Upper lobe of right lung (tissue), 1 donor: ENCODE results near the gene CHIT1. TPM values are rescaled to one million over a fixed set of nuclear protein-coding genes. Genes with fewer than 3 reads are reported as not detected.

Source experiments
- ATAC-seq: fragments of 200-7000 bp; cut with Tn5 transposase; one replicate; pipeline ENCODE4 v1.9.1; 2020; ENCODE audit warnings: mild to moderate bottlenecking, moderate library complexity
- DNase-seq: peaks from one replicate; pipeline ENCODE4 v3.0.0-alpha.2; 2020
- H3K27ac ChIP-seq: fragments of 200-600 bp; one replicate; pipeline ENCODE4 v1.8.0; 2022
- H3K27me3 ChIP-seq: fragments of 200-600 bp; one replicate; pipeline ENCODE4 v1.8.0; 2022; ENCODE audit warnings: mild to moderate bottlenecking
- H3K36me3 ChIP-seq: fragments of 200-600 bp; one replicate; pipeline ENCODE4 v1.8.0; 2022
- H3K4me1 ChIP-seq: fragments of 200-600 bp; one replicate; pipeline ENCODE4 v1.8.0; 2022
- H3K4me3 ChIP-seq: fragments of 200-600 bp; one replicate; pipeline ENCODE4 v1.8.0; 2022; ENCODE audit warnings: mild to moderate bottlenecking
- H3K9me3 ChIP-seq: fragments of 200-600 bp; one replicate; pipeline ENCODE4 v1.8.0; 2022
- CTCF ChIP-seq: fragments of 200-600 bp; IDR thresholded peaks from one replicate; pipeline ENCODE4 v1.8.0; 2022; ENCODE audit warnings: antibody characterized with exemption
- intact Hi-C: fragments of 100-400 bp; cut with DNase I; formaldehyde crosslinking; loops from one replicate; pipeline ENCODE4 v1.11.0; 2022
- total RNA-seq: library from RNA; stranded (reverse); fragmentation: NEBNext Ultra II Directional; extraction: Animal tissue kit (Norgen Biotek cat#: 25700); gene quantifications from one replicate; pipeline ENCODE4 v1.2.1, GENCODE V29; 2021
- donor health status: DM: no; HTN: yes; CAD: no; lungs with severe emphysema.

CHIT1 gene
- total RNA-seq, 1 donor from 2014 or later: 751 TPM

- intact Hi-C loops: no loop called here
- no peak for TF ChIP-seq CTCF
- Histone ChIP-seq H3K27me3 (no peaks in the 10 kb centered on the region), H3K36me3 (no peaks in the 10 kb centered on the region), H3K4me3 (no peak overlapping the region), H3K9me3 (no peaks in the 10 kb centered on the region), H3K4me1 (peaks cover 4% of the 10 kb centered on the region), H3K27ac (no peak overlapping the region)
- no peak for ATAC-seq
- no peak for DNase-seq
Measured at GRCh38 chr1:203207751-203208150, 21.7 kb downstream of the CHIT1 start.

- intact Hi-C loops: no loop called here
- Histone ChIP-seq H3K27ac (no peak overlapping the region), H3K4me1 (peaks cover 11% of the 10 kb centered on the region), H3K4me3 (no peak overlapping the region), H3K9me3 (no peaks in the 10 kb centered on the region), H3K27me3 (no peaks in the 10 kb centered on the region), H3K36me3 (no peaks in the 10 kb centered on the region)
- TF ChIP-seq CTCF: no peak
- ATAC-seq (no peak), DNase-seq (peak; percentile 23)
Measured at GRCh38 chr1:203206129-203206687, 23.3 kb downstream of the CHIT1 start.

GRCh38 chr1:203204756-203205155, 24.7 kb downstream of the CHIT1 start:
- Histone ChIP-seq H3K27ac (no peak overlapping the region), H3K4me3 (no peak overlapping the region), H3K27me3 (no peaks in the 10 kb centered on the region), H3K4me1 (peaks cover 25% of the 10 kb centered on the region), H3K9me3 (no peaks in the 10 kb centered on the region), H3K36me3 (no peaks in the 10 kb centered on the region)
- DNase-seq (peak; percentile 34), ATAC-seq (no peak)
- intact Hi-C loops: no loop called here
- TF ChIP-seq CTCF: no peak

GRCh38 chr1:203202431-203203245, 26.8 kb downstream of the CHIT1 start:
- DNase-seq (peak; percentile 64), ATAC-seq (peak; percentile 65)
- Histone ChIP-seq H3K9me3 (no peaks in the 10 kb centered on the region), H3K36me3 (no peaks in the 10 kb centered on the region), H3K27ac (peak overlapping the region; percentile 32), H3K4me3 (no peak overlapping the region), H3K27me3 (no peaks in the 10 kb centered on the region), H3K4me1 (peaks cover 33% of the 10 kb centered on the region)
- no peak for TF ChIP-seq CTCF
- intact Hi-C loops: no loop called here

GRCh38 chr1:203201516-203202205, 27.8 kb downstream of the CHIT1 start:
- H3K9me3 ChIP-seq: no peaks in the 10 kb centered on the region
- ATAC-seq: no peak
- no peak for DNase-seq
- H3K36me3 ChIP-seq: no peaks in the 10 kb centered on the region
- H3K4me3 ChIP-seq: no peak overlapping the region
- no peaks in the 10 kb centered on the region for H3K27me3 ChIP-seq
- peak overlapping the region; percentile 20 for H3K27ac ChIP-seq
- H3K4me1 ChIP-seq: peaks cover 33% of the 10 kb centered on the region
- intact Hi-C loops: no loop called here
- TF ChIP-seq CTCF: no peak
